HepG2 (cell line): ENCODE measurements around the gene EMILIN1. TPM values are rescaled to one million over a fixed set of nuclear protein-coding genes. Genes with fewer than 3 reads are reported as not detected.

Experiments
- ARNTL ChIP-seq: sonication (generic); formaldehyde crosslinking; IDR thresholded peaks from 2 replicates; pipeline ENCODE4 v1.4.0; 2020; ENCODE audit warnings: mild to moderate bottlenecking, missing genetic modification reagents
- CC2D1A ChIP-seq: sonication (generic); formaldehyde crosslinking; IDR thresholded peaks from 2 replicates; pipeline ENCODE4 v1.8.1; 2023; ENCODE audit warnings: mild to moderate bottlenecking, missing genetic modification reagents
- HNRNPH1 ChIP-seq: fragments of 200-400 bp; formaldehyde crosslinking; optimal IDR thresholded peaks from 2 replicates; pipeline ENCODE3; 2017; ENCODE audit warnings: mild to moderate bottlenecking, low read depth, low read length
- HNRNPL ChIP-seq: fragments of 200-400 bp; formaldehyde crosslinking; IDR thresholded peaks from 2 replicates; pipeline ENCODE4 v1.6.1; 2017; ENCODE audit warnings: mild to moderate bottlenecking, low read depth, low read length
- JUN ChIP-seq: sonication (generic); formaldehyde crosslinking; IDR thresholded peaks from 2 replicates; pipeline ENCODE4 v1.4.0; 2020; ENCODE audit warnings: mild to moderate bottlenecking, missing genetic modification reagents
- PHF5A ChIP-seq: IDR thresholded peaks from one replicate; pipeline ENCODE4 v1.6.1; 2018; ENCODE audit warnings: low read depth, missing genetic modification reagents; ENCODE audit not compliant: unreplicated experiment
- POLR2AphosphoS2 ChIP-seq: IDR thresholded peaks from 2 replicates; pipeline ENCODE4 v1.6.1; 2011; ENCODE audit warnings: low read depth, low read length, improper control_type of control experiment
- RBM39 ChIP-seq: fragments of 200-400 bp; formaldehyde crosslinking; IDR thresholded peaks from one replicate; pipeline ENCODE4 v1.6.1; 2018; ENCODE audit warnings: antibody characterized with exemption, mild to moderate bottlenecking, low read depth, low read length; ENCODE audit not compliant: poor library complexity, severe bottlenecking
- YEATS4 ChIP-seq: sonication (generic); formaldehyde crosslinking; IDR thresholded peaks from 2 replicates; pipeline ENCODE4 v1.4.0; 2020; ENCODE audit warnings: missing genetic modification reagents, borderline replicate concordance
- ZFP82 ChIP-seq: sonication (generic); formaldehyde crosslinking; IDR thresholded peaks from 2 replicates; pipeline ENCODE4 v1.5.1; 2020; ENCODE audit warnings: mild to moderate bottlenecking, missing genetic modification reagents, borderline replicate concordance
- ZNF510 ChIP-seq: sonication (generic); formaldehyde crosslinking; IDR thresholded peaks from 2 replicates; pipeline ENCODE4 v1.4.0; 2020; ENCODE audit warnings: low read depth, mild to moderate bottlenecking, missing genetic modification reagents
- ZNF615 ChIP-seq: sonication (generic); formaldehyde crosslinking; IDR thresholded peaks from 2 replicates; pipeline ENCODE4 v1.5.0; 2020; ENCODE audit warnings: mild to moderate bottlenecking, missing genetic modification reagents, borderline replicate concordance
- ZSCAN20 ChIP-seq: sonication (generic); formaldehyde crosslinking; IDR thresholded peaks from 2 replicates; pipeline ENCODE4 v1.4.0; 2020; ENCODE audit warnings: missing genetic modification reagents, mild to moderate bottlenecking, borderline replicate concordance
- polyA plus RNA-seq, 8 experiments: library from polyadenylated mRNA; depleted of rRNA in 3 of 8; stranded (reverse) in 7 of 8; unstranded in 1 of 8; fragments of >200 nt; fragmentation: Illumina TruSeq in 4 of 8; extraction: Trizol in 4 of 8; gene quantifications; 2 replicates each; pipeline versions ENCODE4 v1.2.1 to v1.2.3, GENCODE V29; 2011 to 2016; ENCODE audit warnings: low read depth in 4 of 8, missing spikeins in 1 of 8, mixed read lengths in 1 of 8; ENCODE audit not compliant: insufficient read depth in 1 of 8
- total RNA-seq, 5 experiments: library from RNA; depleted of rRNA; stranded (reverse); fragments of >200 nt; fragmentation: Illumina TruSeq; extraction: Trizol; gene quantifications; 2 replicates each; pipeline ENCODE4 v1.2.3, GENCODE V29; 2016; ENCODE audit warnings: low read depth in 1 of 5
- TF ChIP-seq, protein P1 (sequence below): sonication (generic); formaldehyde crosslinking; IDR thresholded peaks from 2 replicates; pipeline ENCODE4 v1.5.1; 2020; ENCODE audit warnings: mild to moderate bottlenecking, missing genetic modification reagents, moderate library complexity
- TF ChIP-seq, protein P2 (sequence below): sonication (generic); formaldehyde crosslinking; IDR thresholded peaks from 2 replicates; pipeline ENCODE4 v1.4.0; 2020; ENCODE audit warnings: mild to moderate bottlenecking, missing genetic modification reagents
- TF ChIP-seq, protein P3 (sequence below): sonication (generic); formaldehyde crosslinking; conservative IDR thresholded peaks from 2 replicates; pipeline ENCODE4 v1.4.0; 2020; ENCODE audit warnings: mild to moderate bottlenecking, missing genetic modification reagents, moderate library complexity
- TF ChIP-seq, protein P4 (sequence below): sonication (generic); formaldehyde crosslinking; IDR thresholded peaks from 2 replicates; pipeline ENCODE4 v1.4.0; 2020; ENCODE audit warnings: missing genetic modification reagents

Gene EMILIN1
- total and polyA plus RNA-seq, 2 of the 13 experiments (the other 11 are each of a cell fraction or from before 2014, with no cell fraction given): 8.1 to 9.7 TPM

DNA sequence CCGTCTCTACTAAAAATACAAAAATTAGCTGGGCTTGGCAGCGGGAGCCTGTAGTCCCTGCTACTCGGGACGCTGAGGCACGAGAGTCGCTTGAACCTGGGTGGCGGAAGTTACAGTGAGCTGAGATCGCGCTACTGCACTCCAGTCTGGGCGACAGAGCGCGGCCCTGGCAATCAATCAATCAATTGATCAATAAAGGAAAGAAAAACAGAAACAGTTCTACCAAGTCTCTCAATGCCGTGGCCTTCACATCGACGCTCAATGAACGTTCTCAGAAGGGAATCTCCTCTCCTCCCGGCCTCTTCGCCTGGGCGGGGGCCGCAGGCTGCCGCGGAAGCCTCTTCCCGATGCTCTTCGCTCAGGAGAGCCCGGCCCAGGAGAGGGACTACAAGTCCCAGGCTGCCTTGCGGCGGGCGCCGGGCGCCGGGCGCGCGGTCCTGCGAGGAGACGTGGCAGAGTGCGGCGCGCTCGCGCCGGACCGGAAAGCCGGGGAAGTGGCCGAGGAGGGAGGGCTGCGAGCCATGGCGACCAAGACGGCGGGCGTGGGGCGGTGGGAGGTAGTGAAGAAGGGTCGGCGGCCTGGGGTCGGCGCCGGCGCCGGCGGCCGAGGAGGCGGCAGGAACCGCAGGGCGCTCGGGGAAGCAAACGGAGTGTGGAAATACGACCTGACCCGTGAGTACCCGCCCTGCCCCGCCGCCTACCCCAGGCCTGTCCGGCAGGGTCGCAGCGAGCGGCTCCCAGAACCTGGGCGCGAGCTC lies 45.7 kb upstream of the EMILIN1 start, which contains the start of gene TMEM214 (continued):
- TF ChIP-seq, protein P1, sequence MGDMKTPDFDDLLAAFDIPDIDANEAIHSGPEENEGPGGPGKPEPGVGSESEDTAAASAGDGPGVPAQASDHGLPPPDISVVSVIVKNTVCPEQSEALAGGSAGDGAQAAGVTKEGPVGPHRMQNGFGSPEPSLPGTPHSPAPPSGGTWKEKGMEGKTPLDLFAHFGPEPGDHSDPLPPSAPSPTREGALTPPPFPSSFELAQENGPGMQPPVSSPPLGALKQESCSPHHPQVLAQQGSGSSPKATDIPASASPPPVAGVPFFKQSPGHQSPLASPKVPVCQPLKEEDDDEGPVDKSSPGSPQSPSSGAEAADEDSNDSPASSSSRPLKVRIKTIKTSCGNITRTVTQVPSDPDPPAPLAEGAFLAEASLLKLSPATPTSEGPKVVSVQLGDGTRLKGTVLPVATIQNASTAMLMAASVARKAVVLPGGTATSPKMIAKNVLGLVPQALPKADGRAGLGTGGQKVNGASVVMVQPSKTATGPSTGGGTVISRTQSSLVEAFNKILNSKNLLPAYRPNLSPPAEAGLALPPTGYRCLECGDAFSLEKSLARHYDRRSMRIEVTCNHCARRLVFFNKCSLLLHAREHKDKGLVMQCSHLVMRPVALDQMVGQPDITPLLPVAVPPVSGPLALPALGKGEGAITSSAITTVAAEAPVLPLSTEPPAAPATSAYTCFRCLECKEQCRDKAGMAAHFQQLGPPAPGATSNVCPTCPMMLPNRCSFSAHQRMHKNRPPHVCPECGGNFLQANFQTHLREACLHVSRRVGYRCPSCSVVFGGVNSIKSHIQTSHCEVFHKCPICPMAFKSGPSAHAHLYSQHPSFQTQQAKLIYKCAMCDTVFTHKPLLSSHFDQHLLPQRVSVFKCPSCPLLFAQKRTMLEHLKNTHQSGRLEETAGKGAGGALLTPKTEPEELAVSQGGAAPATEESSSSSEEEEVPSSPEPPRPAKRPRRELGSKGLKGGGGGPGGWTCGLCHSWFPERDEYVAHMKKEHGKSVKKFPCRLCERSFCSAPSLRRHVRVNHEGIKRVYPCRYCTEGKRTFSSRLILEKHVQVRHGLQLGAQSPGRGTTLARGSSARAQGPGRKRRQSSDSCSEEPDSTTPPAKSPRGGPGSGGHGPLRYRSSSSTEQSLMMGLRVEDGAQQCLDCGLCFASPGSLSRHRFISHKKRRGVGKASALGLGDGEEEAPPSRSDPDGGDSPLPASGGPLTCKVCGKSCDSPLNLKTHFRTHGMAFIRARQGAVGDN (CRISPR knock-in tag): peak; percentile 91
- TF ChIP-seq ZSCAN20 (CRISPR knock-in tag) (peak; percentile 88; the same call in 1 of the 2 replicates), JUN (CRISPR knock-in tag) (no peak), PHF5A (CRISPR knock-in tag) (no peak), RBM39 (peak; percentile 91), HNRNPH1 (no peak), HNRNPL (no peak), ZNF510 (no peak; the same call in 1 of the 2 replicates), ARNTL (peak; percentile 66; the same call in 1 of the 2 replicates), ZNF615 (CRISPR knock-in tag) (no peak), YEATS4 (CRISPR knock-in tag) (peak; percentile 100), CC2D1A (no peak), POLR2AphosphoS2 (0 out of 2 replicates have a peak, but pooled peaks have one; percentile 50), ZFP82 (CRISPR knock-in tag) (peak; percentile 98)
- TF ChIP-seq, protein P2, sequence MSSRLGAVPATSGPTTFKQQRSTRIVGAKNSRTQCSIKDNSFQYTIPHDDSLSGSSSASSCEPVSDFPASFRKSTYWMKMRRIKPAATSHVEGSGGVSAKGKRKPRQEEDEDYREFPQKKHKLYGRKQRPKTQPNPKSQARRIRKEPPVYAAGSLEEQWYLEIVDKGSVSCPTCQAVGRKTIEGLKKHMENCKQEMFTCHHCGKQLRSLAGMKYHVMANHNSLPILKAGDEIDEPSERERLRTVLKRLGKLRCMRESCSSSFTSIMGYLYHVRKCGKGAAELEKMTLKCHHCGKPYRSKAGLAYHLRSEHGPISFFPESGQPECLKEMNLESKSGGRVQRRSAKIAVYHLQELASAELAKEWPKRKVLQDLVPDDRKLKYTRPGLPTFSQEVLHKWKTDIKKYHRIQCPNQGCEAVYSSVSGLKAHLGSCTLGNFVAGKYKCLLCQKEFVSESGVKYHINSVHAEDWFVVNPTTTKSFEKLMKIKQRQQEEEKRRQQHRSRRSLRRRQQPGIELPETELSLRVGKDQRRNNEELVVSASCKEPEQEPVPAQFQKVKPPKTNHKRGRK (CRISPR knock-in tag): no peak
- TF ChIP-seq, protein P3, sequence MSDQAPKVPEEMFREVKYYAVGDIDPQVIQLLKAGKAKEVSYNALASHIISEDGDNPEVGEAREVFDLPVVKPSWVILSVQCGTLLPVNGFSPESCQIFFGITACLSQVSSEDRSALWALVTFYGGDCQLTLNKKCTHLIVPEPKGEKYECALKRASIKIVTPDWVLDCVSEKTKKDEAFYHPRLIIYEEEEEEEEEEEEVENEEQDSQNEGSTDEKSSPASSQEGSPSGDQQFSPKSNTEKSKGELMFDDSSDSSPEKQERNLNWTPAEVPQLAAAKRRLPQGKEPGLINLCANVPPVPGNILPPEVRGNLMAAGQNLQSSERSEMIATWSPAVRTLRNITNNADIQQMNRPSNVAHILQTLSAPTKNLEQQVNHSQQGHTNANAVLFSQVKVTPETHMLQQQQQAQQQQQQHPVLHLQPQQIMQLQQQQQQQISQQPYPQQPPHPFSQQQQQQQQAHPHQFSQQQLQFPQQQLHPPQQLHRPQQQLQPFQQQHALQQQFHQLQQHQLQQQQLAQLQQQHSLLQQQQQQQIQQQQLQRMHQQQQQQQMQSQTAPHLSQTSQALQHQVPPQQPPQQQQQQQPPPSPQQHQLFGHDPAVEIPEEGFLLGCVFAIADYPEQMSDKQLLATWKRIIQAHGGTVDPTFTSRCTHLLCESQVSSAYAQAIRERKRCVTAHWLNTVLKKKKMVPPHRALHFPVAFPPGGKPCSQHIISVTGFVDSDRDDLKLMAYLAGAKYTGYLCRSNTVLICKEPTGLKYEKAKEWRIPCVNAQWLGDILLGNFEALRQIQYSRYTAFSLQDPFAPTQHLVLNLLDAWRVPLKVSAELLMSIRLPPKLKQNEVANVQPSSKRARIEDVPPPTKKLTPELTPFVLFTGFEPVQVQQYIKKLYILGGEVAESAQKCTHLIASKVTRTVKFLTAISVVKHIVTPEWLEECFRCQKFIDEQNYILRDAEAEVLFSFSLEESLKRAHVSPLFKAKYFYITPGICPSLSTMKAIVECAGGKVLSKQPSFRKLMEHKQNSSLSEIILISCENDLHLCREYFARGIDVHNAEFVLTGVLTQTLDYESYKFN (CRISPR knock-in tag): 0 out of 2 replicates have a peak, but pooled peaks have one; percentile 33
- TF ChIP-seq, protein P4, sequence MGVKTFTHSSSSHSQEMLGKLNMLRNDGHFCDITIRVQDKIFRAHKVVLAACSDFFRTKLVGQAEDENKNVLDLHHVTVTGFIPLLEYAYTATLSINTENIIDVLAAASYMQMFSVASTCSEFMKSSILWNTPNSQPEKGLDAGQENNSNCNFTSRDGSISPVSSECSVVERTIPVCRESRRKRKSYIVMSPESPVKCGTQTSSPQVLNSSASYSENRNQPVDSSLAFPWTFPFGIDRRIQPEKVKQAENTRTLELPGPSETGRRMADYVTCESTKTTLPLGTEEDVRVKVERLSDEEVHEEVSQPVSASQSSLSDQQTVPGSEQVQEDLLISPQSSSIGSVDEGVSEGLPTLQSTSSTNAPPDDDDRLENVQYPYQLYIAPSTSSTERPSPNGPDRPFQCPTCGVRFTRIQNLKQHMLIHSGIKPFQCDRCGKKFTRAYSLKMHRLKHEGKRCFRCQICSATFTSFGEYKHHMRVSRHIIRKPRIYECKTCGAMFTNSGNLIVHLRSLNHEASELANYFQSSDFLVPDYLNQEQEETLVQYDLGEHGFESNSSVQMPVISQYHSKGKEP (CRISPR knock-in tag): peak; percentile 57; the same call in 1 of the 2 replicates
